Measurements from ENCODE around the gene AHRR. TPM values are rescaled to one million over a fixed set of nuclear protein-coding genes. Genes with fewer than 3 reads are reported as not detected.

Gene AHRR
- total RNA-seq, 1 donor from 2014 or later: 0.53 TPM

DNA sequence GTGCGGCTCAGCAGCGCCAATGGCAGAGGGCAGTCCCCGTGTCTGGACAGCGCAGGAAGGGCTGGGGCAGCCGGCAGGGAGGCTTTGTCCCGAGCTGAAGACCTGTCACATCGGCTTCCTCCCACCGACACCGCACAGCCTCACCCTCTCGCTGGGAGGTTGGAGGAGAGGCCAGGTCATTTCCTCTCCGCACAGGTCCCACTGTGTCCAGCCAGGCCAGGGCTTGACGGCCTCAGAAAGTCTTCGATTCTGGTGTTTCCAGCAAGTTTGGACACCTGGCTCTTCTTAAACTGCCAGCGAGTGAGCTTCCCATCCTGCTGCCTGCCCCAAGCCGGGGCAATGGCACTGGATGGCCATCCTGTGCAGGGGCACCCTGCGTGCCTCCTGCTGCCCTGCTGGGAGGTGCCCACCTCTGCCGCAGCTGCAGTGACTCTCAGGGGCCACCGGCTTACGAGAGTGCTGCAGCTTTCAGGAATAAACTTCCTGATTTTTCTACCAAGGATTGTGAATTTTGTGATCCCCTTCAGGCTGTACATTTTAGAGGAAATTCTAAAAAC lies 33.9 kb downstream of the AHRR start:
- no peak for FAIRE-seq
- no peak overlapping the region for H3K4me3 ChIP-seq (ENCODE audit: low read depth, low read length)

GRCh38 chr5:355958-356357 lies 34.4 kb downstream of the AHRR start:
- Histone ChIP-seq H3K27me3 (ENCODE audit: control insufficient read depth, insufficient read depth, low read length) (no peaks in the 10 kb centered on the region), H3K36me3 (ENCODE audit: control insufficient read depth, insufficient read depth, low read length) (no peaks in the 10 kb centered on the region), H3K4me3 (ENCODE audit: low read depth, low read length) (no peak overlapping the region)
- no peak for TF ChIP-seq CTCF (IDR thresholded peaks at IDR 0.05; ENCODE audit: insufficient read depth, low read length, severe bottlenecking)
- FAIRE-seq (no peak), DNase-seq (ENCODE audit: low read depth) (no peak)

More for the DNA sequence above, 33.9 kb downstream of the AHRR start:
- Histone ChIP-seq H3K36me3 (ENCODE audit: control insufficient read depth, insufficient read depth, low read length) (no peaks in the 10 kb centered on the region), H3K27me3 (ENCODE audit: control insufficient read depth, insufficient read depth, low read length) (no peaks in the 10 kb centered on the region)
- no peak for DNase-seq (ENCODE audit: low read depth)
- no peak for TF ChIP-seq CTCF (IDR thresholded peaks at IDR 0.05; ENCODE audit: insufficient read depth, low read length, severe bottlenecking)

GRCh38 chr5:359301-359897 lies 37.9 kb downstream of the AHRR start:
- no peaks in the 10 kb centered on the region for H3K36me3 ChIP-seq (ENCODE audit: control insufficient read depth, insufficient read depth, low read length)
- FAIRE-seq (no peak), DNase-seq (ENCODE audit: low read depth) (no peak)
- H3K27me3 ChIP-seq (ENCODE audit: control insufficient read depth, insufficient read depth, low read length): no peaks in the 10 kb centered on the region
- TF ChIP-seq CTCF (IDR thresholded peaks at IDR 0.05; ENCODE audit: insufficient read depth, low read length, severe bottlenecking): no peak
- H3K4me3 ChIP-seq (ENCODE audit: low read depth, low read length): no peak overlapping the region

GRCh38 chr5:360257-361027 lies 38.9 kb downstream of the AHRR start:
- Histone ChIP-seq H3K27me3 (ENCODE audit: control insufficient read depth, insufficient read depth, low read length) (no peaks in the 10 kb centered on the region), H3K36me3 (ENCODE audit: control insufficient read depth, insufficient read depth, low read length) (no peaks in the 10 kb centered on the region), H3K4me3 (ENCODE audit: low read depth, low read length) (no peak overlapping the region)
- DNase-seq (ENCODE audit: low read depth): no peak
- no peak for FAIRE-seq
- no peak for TF ChIP-seq CTCF (IDR thresholded peaks at IDR 0.05; ENCODE audit: insufficient read depth, low read length, severe bottlenecking)

DNA sequence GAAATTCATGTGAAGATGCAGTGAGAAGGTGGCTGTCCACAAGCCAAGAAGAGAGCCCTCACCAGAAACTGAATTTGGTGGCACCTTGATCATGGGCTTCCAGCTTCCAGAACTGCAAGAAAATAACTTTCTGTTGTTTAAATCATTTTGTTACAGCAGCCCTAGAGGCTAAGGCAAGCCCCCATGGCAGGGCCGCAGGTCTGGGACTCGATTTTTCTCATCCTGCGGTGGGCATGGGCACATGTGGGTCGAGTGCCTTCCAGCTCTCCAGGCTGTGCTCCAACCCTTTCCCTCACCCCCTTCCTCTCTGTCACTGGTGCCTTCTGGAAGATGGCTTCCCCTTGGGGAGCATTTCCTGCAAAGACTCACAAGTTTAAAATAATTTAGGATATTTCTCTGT lies 40.7 kb downstream of the AHRR start:
- H3K4me3 ChIP-seq (ENCODE audit: low read depth, low read length): no peak overlapping the region
- DNase-seq (ENCODE audit: low read depth): no peak
- TF ChIP-seq CTCF (IDR thresholded peaks at IDR 0.05; ENCODE audit: insufficient read depth, low read length, severe bottlenecking): no peak

More for the DNA sequence above, 40.7 kb downstream of the AHRR start:
- no peaks in the 10 kb centered on the region for H3K27me3 ChIP-seq (ENCODE audit: control insufficient read depth, insufficient read depth, low read length)
- no peak for FAIRE-seq
- H3K36me3 ChIP-seq (ENCODE audit: control insufficient read depth, insufficient read depth, low read length): no peaks in the 10 kb centered on the region
